PFSK-1 (cell line): ENCODE measurements around the gene B4GALT3.

Experiments
- FOXP2 ChIP-seq: optimal IDR thresholded peaks from 2 replicates; pipeline ENCODE3; 2011; ENCODE audit warnings: borderline replicate concordance, control low read depth, inconsistent platforms; ENCODE audit not compliant: insufficient read depth; ENCODE audit errors: extremely low read length, extremely low read depth
- POLR2AphosphoS5 ChIP-seq: IDR thresholded peaks from 2 replicates; pipeline ENCODE4 v1.6.1; 2012; ENCODE audit warnings: low read depth, mild to moderate bottlenecking, control low read depth, low read length, moderate library complexity
- REST ChIP-seq, 2 experiments: IDR thresholded peaks; 2 replicates each; pipeline versions ENCODE4 v1.6.1 to v1.8.0; 2011 to 2012; ENCODE audit warnings: low read depth in 2 of 2, low read length in 2 of 2, control low read depth in 1 of 2, inconsistent platforms in 1 of 2, mild to moderate bottlenecking in 1 of 2, moderate library complexity in 1 of 2; ENCODE audit not compliant: insufficient read depth in 1 of 2
- TAF1 ChIP-seq: IDR thresholded peaks from 2 replicates; pipeline ENCODE4 v1.6.1; 2012; ENCODE audit warnings: low read length, control low read depth, borderline replicate concordance; ENCODE audit not compliant: insufficient read depth

GRCh38 chr1:161196521-161197451, 19.5 kb upstream of the B4GALT3 start:
- TF ChIP-seq TAF1, result no peak
- TF ChIP-seq REST (IDR thresholded peaks at IDR 0.05; ENCODE audit: insufficient read depth in 1 of 2, low read depth in 2 of 2, low read length in 2 of 2), result no peak
- TF ChIP-seq FOXP2, result no peak
- no peak; the same call in 1 of the 2 replicates for TF ChIP-seq POLR2AphosphoS5
